ENCODE data around the gene CFAP61.

CFAP61 gene

DNA sequence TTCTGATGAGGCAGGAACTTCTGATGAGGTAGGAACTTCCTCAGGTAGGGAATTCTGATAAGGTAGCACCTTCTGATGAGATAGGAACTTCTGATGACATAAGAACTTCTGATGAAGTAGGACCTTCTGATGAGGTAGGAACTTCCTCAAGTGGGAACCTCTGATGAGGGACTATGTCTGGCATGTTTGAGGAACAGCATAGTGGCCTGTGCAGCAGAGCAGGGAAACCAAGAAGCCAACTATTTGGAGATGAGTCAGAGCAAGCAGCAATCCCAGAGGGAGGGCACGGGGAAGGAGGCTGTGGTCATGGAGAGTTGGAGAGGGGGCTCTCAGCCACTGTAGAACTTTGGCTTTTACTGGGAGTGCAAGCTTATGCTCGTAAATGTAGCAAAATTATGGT is 132.4 kb downstream of the CFAP61 start:
- TF ChIP-seq, protein P1, sequence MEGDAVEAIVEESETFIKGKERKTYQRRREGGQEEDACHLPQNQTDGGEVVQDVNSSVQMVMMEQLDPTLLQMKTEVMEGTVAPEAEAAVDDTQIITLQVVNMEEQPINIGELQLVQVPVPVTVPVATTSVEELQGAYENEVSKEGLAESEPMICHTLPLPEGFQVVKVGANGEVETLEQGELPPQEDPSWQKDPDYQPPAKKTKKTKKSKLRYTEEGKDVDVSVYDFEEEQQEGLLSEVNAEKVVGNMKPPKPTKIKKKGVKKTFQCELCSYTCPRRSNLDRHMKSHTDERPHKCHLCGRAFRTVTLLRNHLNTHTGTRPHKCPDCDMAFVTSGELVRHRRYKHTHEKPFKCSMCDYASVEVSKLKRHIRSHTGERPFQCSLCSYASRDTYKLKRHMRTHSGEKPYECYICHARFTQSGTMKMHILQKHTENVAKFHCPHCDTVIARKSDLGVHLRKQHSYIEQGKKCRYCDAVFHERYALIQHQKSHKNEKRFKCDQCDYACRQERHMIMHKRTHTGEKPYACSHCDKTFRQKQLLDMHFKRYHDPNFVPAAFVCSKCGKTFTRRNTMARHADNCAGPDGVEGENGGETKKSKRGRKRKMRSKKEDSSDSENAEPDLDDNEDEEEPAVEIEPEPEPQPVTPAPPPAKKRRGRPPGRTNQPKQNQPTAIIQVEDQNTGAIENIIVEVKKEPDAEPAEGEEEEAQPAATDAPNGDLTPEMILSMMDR (IDR thresholded peaks at IDR 0.05; ENCODE audit: borderline replicate concordance, insufficient read depth, low read depth, low read length), result no peak
- no peak overlapping the region for H3K4me3 ChIP-seq (ENCODE audit: low read depth, low read length)

DNA sequence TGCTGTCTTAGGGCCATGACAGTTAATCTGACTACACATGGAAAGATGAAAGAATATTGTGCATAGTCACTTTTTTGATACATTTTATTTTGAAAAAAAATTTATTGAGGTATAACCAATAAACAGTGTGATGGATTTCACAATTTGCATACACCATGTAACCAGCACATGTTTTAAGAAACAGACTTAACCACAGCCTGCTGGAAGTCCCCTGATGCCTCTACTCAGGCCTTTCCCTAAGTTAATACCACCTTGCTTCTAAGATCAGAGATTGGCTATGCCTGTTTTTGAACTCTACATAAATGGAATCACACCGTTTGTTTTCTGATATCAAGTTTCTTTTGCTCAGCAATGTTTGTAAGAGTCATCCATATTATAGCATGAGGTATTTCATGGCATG is 136.3 kb downstream of the CFAP61 start:
- TF ChIP-seq, protein P1 (IDR thresholded peaks at IDR 0.05; ENCODE audit: borderline replicate concordance, insufficient read depth, low read depth, low read length), result no peak
- no peak overlapping the region for H3K4me3 ChIP-seq (ENCODE audit: low read depth, low read length)

DNA sequence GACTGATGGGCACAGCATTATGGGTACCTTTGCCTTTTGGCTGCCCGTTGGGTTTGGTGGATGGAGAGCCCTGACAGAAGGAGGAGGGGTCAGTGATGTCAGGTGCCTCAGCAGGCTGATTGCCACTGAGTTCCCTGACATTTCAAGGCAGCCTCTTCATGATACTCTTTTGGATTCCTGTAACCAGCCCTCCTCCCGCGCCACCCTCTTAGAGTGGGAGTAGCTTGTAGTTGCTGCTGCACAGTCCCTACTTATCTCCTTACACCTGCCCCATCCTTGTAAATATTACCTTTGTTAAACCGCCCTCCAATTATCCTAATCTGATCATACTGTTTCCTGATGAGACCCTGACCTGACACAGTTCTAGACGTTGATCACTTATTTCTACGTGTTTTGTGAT is 140.0 kb downstream of the CFAP61 start:
- no peak overlapping the region for H3K4me3 ChIP-seq (ENCODE audit: low read depth, low read length)
- TF ChIP-seq, protein P1 (IDR thresholded peaks at IDR 0.05; ENCODE audit: borderline replicate concordance, insufficient read depth, low read depth, low read length), result no peak

DNA sequence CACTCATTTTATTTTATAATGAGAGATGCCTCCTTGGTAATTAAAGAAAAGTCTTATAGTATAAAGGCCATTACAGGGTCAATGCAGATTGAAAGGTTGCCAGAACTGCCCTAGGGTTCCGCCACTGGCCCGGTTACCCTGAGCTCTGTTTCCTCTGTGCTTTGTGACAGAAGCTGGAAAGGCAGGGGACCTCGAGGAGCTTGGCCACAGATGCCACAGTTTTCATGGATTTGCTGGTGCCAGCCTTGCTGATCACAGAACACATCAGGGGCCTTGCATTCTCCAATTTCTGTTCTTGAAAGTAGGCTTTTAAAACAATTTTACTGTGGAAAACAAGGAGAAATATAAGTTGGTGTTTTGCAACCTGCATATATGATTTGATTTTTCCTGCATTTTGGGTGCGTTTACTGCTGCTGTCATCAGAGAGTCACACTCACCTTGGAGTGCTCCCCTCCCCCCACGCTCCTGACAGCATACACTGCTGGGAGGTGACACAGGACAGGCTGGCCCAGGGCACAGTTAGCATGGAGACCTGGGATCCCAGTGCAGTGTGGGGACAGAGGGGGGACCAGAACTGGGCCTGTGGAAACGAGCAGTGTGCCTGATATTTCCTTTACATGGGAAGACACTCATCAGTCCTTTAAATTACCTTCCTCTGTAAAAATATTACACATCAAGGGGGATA is 142.8 kb downstream of the CFAP61 start:
- TF ChIP-seq, protein P1 (IDR thresholded peaks at IDR 0.05; ENCODE audit: borderline replicate concordance, insufficient read depth, low read depth, low read length), result no peak
- no peak overlapping the region for H3K4me3 ChIP-seq (ENCODE audit: low read depth, low read length)

DNA sequence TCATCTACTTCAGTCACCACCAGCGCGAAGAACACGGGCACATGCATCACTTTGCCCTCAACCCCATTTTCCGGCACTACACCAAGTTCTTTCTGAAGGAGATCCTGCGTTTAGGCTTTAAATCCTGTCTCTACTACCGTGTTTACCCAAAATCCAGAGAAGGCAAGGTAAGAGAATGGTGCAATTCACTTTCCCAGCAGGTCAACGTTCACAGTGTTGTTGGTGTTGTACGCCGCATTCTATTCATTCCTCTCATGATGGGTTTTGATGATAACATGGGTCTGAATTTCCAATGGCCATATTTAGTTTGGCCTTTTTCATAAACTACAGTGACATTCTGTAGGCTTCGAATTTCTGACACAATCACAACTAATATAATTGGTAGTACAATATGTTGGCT is 144.3 kb downstream of the CFAP61 start:
- no peak overlapping the region for H3K4me3 ChIP-seq (ENCODE audit: low read depth, low read length)
- TF ChIP-seq, protein P1 (IDR thresholded peaks at IDR 0.05; ENCODE audit: borderline replicate concordance, insufficient read depth, low read depth, low read length), result no peak

DNA sequence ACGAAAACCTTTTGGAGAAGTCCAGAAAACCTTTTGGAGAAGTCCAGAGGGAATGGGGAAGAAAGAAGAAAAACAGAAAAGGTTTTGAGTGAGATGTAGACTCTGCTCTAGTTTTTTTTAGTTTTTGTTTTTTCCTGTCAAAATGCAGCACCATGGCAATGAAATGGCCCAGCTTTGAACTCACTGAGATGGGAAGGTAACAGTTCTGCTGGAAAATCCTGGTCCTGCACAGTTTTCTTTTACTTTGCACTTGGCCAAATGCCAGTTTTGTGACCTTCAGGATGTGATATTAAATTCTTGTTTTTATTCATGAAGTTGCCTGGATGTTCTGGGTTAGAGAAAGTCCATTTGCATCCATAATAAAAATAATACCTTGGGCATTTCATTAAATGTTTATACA is 145.7 kb downstream of the CFAP61 start:
- TF ChIP-seq, protein P1 (IDR thresholded peaks at IDR 0.05; ENCODE audit: borderline replicate concordance, insufficient read depth, low read depth, low read length), result no peak
- no peak overlapping the region for H3K4me3 ChIP-seq (ENCODE audit: low read depth, low read length)

DNA sequence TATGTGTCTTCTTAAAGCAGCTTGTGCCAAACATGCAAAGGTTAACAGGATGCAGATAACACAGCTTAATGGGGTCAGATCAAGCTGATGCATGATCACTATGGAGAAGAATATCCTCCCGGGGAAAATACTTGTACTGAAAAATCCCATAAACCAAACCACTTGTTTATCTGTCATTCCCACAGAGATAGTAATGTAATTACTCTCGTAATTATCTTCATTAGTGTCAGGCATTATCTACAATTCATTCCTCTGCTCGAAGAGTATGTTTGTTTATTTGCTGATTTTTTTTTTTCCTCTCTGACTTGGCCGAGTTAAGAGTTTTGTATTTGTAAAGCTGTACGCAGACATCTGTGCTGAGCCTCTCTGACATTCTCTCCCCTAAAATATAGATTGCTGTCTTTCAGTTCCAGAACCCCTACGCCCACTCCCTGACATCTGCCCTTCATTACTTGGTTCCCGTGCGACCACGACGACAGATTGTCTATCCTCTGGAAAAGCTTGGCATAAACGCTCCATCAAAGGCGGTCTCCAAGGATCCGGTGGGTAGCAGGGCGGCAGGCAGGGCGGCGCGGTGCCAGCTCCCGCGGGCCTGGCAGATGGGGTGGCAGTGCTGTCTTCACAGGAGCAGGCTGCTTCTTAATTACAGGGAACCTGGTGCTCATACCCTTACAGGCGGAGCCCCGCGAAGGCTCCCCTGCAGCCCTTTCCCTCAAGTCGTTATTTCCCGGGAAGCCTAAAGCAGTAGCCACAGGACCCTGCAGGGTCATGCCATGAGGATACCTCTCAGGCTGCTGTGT is 147.2 kb downstream of the CFAP61 start:
- no peak overlapping the region for H3K4me3 ChIP-seq (ENCODE audit: low read depth, low read length)

More for the DNA sequence above, 147.2 kb downstream of the CFAP61 start:
- TF ChIP-seq, protein P1 (IDR thresholded peaks at IDR 0.05; ENCODE audit: borderline replicate concordance, insufficient read depth, low read depth, low read length), result no peak
